Skeletal muscle tissue (tissue), 1 donor: Measurements from ENCODE around the gene ASCL2. TPM values are rescaled to one million over a fixed set of nuclear protein-coding genes. Genes with fewer than 3 reads are reported as not detected.

Experiments used
- total RNA-seq: library from RNA; depleted of rRNA; stranded (reverse); fragments of >200 nt; gene quantifications from one replicate; pipeline ENCODE4 v1.2.3, GENCODE V29; 2014

The ASCL2 gene
- total RNA-seq, 1 donor from 2014 or later: not detected

Other genes starting within 250 kb of the ASCL2 start
- gene IGF2, start 131.2 kb downstream of the ASCL2 start, total RNA-seq: 711 TPM
- gene INS, start 109.4 kb downstream of the ASCL2 start, total RNA-seq: not detected
- gene TH, start 98.8 kb downstream of the ASCL2 start, total RNA-seq: not detected
- 1.6 TPM for gene C11orf21, start 31.3 kb upstream of the ASCL2 start, total RNA-seq
- gene TSPAN32, start 31.4 kb upstream of the ASCL2 start, total RNA-seq: 2.1 TPM
- gene CD81, start 106.7 kb upstream of the ASCL2 start, total RNA-seq: 221 TPM
- 23.5 TPM for gene TSSC4, start 130.2 kb upstream of the ASCL2 start, total RNA-seq
- gene TRPM5, start 173.9 kb upstream of the ASCL2 start, total RNA-seq: under 0.01 TPM
- gene KCNQ1, start 174.4 kb upstream of the ASCL2 start, total RNA-seq: 2.6 TPM